GM18861 (cell line): Measurements from ENCODE around the gene CES1.
"Not testable (repeated sequence)": the region's sequence is repeated elsewhere in the genome, so short reads cannot be mapped to it uniquely, and the experiment has no call there.

ENCODE experiments used
- ATAC-seq: cut with Tn5 transposase; IDR thresholded peaks from one replicate; pipeline ENCODE4 v1.9.1; 2021; ENCODE audit not compliant: unreplicated experiment

CES1 gene

DNA sequence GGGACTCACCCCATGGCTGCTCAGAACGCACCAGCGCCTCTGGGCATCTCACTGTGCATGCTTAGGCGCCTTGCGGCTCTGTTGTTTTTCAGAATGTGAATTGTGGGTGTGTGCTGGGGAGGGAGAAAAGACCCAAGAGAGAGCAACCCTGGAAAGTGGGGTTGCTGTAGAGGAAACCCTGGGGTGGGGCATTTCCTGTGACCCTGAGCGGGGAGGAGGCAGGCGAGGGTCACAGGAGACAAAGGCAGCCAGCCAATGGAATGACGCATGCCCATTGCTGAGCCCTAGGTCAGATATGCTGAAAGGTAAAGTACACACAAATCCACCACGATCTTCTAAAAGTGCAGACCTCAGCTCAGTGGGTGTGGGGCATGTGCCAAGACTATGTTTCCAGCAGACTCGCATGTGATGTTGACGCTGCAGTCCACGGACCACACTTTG lies 39.9 kb downstream of the CES1 start:
- not testable (repeated sequence) for ATAC-seq

DNA sequence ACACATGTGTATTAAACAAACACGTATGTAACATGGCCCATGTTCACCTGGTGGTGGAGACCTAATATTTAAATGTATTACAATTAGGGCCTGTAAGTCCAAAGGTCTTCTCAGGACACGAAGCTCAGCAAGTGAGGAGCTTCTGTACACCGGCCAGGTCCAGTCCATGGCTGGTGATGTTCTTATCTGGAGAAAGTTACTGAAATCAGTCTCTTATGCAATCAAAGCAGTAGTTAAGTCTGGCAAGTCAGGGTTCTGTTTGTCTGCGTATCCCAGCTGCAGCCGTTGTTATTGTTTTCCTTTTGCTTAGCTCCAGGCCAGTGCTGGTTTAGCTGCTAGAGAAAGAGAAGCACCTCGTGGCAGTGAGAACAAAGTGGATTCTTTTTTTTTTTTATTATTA lies 41.4 kb downstream of the CES1 start:
- not testable (repeated sequence) for ATAC-seq

GRCh38 chr16:55790240-55790639 lies 42.7 kb downstream of the CES1 start:
- not testable (repeated sequence) for ATAC-seq

- ATAC-seq: not testable (repeated sequence)
These were observed 50.2 kb downstream of the CES1 start for GRCh38 chr16:55782793-55783091.

DNA sequence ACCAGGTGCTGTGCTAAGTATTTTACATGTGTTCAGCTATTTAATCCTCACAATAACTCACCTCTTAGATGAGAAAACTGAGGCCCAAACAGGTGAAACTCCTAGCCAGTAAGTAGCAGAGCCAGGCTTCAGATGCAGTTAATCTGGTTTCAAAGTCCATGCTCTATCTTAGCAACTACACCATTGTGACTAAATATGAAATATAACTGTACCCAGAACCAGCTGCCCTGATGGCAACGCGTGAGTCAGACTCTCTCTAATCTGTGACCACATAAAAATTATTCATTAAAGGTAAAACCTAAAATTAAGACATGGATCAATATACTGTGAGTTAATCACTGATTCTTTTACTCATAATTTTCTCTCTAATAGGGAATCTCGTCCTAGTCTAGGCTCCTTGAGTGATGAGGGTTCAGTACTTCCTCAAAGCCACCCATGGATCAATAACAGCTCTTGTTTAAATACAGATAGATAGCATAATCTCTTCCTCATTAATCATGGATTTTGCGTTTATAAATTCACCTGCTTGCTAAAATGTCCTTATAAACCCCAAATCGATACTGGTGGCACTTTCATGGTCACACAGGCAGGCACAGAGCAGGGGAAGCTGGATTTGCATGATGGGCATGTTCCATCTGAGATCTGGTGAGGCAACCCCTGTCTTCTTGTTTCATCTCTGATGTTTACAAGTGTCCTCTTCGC lies 50.7 kb downstream of the CES1 start:
- ATAC-seq: not testable (repeated sequence)

DNA sequence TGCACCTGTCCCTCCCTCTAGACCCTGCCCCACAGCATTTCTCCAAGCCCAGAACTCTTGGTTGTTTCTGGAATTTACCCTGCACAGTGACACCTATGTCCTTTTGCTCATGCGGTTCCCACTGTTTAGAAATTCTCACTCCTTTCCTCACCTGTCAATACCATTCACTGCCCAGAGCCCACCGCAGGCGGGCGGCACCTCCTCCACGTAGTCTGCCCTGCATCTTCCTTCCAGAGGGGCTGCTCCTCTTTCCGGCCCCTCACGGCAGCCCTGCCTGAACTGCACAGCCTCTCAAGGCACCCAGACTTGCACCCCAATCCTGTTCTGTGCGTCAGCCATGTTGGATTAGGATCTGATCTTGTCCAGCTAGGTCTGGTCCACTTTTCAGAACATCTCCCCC lies 51.4 kb downstream of the CES1 start:
- not testable (repeated sequence) for ATAC-seq

- ATAC-seq: not testable (repeated sequence)
These were observed 52.8 kb downstream of the CES1 start for GRCh38 chr16:55780095-55780407.

- ATAC-seq: no peak
These were observed 53.3 kb downstream of the CES1 start for GRCh38 chr16:55779402-55780094.

DNA sequence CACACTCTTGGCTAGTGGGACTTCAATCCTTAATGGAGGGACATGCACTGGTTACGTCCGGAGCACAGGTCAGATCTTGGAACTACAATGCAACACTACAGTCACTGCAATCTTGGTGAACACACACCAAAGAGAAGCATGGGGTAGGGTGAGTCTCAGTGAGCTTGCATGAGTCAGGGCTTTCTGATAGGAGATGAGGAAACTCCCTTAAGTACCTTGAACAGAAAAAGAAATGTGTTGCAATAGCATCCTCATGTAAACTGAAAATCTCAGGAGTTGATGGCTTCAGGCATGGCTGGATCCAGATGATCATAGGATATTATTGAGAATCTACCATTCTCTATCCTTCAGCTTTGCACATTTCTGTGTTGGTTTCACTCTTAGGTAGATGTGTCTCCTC lies 54.1 kb downstream of the CES1 start:
- ATAC-seq: no peak

DNA sequence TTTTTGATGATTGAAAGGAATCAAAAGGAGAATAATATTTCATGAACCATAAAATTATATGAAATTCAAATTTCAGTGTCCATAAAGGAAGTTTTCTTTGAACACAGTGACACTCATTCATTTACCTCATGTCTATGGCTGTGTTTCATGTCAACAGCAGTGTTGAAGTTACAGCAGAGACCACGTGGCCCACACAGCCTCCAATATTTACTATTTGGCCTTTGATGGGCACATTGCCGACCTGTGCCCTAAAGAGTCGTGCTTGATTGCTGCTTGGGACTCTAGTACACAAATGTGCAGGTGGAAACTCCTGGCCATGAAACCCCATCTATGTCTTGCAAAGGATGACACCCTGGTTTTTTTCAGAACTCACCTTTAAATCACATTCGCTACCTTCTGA lies 57.0 kb downstream of the CES1 start:
- ATAC-seq: no peak

DNA sequence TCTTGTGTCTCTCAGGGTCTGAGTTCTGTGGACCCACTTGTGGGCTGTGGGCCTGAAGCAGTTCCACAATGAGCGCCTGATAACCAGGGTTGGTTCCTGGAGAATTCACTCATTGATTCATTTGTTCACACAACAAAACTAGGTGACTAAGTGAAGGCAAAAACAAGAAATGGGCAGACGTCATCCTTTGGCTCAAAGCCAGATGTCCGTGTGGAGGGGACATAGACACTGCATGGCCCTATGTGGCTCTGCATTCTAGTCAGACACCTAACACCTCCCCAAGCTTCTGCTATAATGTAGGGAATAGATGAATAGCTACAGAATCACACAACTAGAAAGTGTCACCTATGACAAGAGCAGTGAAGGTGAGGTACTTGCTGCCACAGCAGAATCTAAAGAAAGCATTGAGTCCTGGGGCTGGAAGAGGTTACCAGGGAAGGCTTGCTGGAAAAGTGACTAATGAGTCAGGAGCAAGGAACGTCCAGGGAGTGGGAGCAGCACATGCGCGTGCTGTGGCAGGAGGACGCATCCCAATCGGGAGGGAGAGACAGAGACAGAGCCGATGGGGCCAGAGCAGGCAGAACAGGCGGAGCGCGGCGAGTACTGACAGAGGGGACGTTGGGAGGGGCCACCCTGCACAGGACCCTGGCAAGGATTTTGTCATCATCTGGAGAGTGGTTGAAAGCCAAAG lies 58.9 kb downstream of the CES1 start:
- ATAC-seq: no peak

DNA sequence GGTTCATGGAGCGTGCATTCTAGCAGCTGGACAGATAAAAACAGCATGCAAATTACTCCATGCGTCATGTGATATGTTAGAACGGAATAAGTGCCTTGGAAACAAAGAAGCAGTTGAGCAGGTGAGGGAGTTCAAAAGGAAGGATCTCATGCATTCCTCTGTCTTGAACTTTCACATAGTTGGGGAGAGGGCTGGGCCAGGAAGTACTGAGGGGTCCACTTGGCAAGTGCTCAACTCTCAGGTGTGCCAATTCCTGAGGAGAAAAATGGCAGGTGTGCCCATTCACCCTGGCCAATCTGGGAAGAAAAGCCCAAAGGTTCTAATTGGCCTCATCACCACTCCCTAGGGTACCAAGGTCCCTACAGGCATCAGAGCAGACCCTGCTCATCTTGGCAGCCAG lies 67.7 kb downstream of the CES1 start:
- no peak for ATAC-seq

DNA sequence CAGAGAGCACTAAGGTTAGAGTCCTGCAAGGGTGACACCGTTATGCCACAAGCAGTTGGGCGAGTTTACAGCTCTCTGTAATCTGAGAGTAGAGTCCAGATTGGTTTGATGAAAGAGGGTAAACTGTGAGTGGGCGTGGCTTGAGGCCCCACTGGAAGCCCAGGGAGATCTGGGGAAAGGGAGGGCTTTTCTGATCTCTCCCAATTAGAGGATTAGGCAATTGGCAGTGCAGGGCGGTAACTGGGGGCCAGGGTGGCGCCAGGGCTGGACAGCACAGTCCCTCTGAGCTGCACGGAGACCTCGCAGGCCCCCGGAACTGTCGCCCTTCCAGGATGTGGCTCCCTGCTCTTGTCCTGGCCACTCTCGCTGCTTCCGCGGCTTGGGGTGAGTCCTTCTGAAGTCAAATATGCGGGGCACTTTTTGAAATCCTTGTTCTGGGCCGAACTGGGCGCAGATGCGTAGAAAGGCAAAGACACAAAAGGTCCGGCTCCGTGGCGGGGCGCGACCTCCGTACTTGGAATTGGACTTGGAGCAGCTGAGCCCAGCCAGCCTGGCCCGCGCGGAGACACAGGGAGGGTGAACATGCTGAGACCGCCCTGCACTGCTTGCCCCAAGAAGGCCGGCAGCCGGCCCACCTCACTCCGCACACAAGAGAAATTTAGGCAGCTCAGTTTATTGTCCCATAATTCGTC lies 72.4 kb downstream of the CES1 start:
- ATAC-seq: no peak

- ATAC-seq: not testable (repeated sequence)
These were observed 73.0 kb downstream of the CES1 start for GRCh38 chr16:55759965-55760309.

- ATAC-seq: not testable (repeated sequence)
These were observed 75.0 kb downstream of the CES1 start for GRCh38 chr16:55757595-55758527.

DNA sequence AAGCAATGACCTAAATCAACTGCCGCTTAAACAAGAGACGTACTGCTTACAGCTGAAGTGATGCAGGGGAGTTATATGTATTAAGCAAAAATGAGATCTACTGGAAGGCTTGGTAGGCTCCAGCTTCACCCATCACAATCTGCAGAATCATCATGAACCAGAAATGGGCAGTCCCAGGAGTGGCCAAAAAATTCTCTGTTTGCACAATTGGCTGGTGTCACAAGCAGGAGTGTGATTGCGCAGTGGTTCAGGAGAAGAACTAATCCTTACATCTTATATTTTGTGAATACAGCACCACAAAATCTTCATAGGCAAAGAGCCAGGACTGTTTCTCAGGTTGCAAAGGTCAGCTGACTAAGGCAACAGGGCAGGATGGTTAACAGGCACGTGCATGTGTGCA lies 75.9 kb downstream of the CES1 start:
- ATAC-seq: no peak

DNA sequence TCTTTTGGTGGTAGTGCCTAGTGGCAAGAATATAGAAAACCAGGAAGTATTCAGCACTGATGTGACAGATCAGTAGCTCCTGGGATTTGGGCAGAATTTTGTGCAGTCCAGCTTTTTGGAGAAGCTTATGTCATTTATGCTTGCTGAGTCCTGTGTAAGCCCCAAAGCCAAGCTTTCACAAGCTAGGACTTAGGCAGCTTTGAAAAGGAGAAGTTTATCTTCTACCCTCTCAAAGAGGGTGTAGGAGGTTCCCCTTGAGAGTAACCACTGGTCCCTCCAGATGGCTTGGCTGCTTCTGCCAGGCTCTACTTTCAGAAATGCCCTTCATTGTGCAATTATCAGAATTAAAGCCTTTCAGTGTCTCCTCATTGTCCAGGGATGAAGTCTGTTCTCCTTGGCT lies 78.8 kb downstream of the CES1 start:
- ATAC-seq: no peak

DNA sequence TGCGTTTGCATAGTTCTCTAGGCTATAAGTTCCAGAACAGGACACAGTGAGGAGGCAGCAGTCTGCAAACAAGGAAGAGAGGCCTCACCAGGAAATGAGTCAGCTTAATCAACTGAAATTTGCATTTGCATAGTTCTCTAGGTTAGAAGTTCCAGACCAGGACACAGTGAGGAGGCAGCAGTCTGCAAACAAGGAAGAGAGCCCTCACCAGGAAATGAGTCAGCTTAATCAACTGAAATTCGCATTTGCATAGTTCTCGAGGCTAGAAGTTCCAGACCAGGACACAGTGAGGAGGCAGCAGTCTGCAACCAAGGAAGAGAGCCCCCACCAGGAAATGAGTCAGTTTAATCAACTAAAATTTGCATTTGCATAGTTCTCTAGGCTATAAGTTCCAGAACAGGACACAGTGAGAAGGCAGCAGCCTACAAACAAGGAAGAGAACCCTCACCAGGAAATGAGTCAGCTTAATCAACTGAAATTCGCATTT lies 79.7 kb downstream of the CES1 start:
- not testable (repeated sequence) for ATAC-seq
